A549 (cell line): ENCODE data around the gene SUDS3. TPM values are rescaled to one million over a fixed set of nuclear protein-coding genes. Genes with fewer than 3 reads are reported as not detected.

Experiments
- ATAC-seq, 2 experiments: fragments of 200-7000 bp in 1 of 2; fragments of >200 bp in 1 of 2; cut with Nextera tagmentation in 1 of 2; cut with Tn5 transposase in 1 of 2; 3 replicates each; pipeline versions ENCODE4 v1.8.0 to v1.9.1; 2018 to 2020; ENCODE audit warnings: mild to moderate bottlenecking in 1 of 2, moderate library complexity in 1 of 2
- CTCF ChIA-PET: fragments of 300-600 bp; sonication (Branson Sonifier 250); formaldehyde crosslinking; extraction: SDS; loops from one replicate; lab custom pipeline; 2021; ENCODE audit warnings: antibody characterized with exemption, inconsistent platforms; lab: Yijun Ruan, JAX
- POLR2A ChIA-PET: fragments of 350-600 bp; formaldehyde crosslinking; extraction: SDS; loops from one replicate; lab custom pipeline; 2021; ENCODE audit warnings: antibody characterized with exemption, inconsistent platforms; lab: Yijun Ruan, JAX
- DNase-seq, 2 experiments: peaks; one replicate each; pipeline versions ENCODE4 v3.0.0 to v3.0.0-alpha.2; 2011 to 2016; ENCODE audit warnings: low read depth in 1 of 2, low spot score in 1 of 2
- FAIRE-seq: peaks from 2 replicates; lab custom pipeline; 2011; peaks lifted over from hg19 to GRCh38; lab: Jason Lieb, UNC
- H3K27ac ChIP-seq, 2 experiments: fragments of >200 bp; sonication (Bioruptor Twin); formaldehyde crosslinking; 3 replicates each; pipeline ENCODE4 v1.5.1; 2016 to 2017
- H3K4me1 ChIP-seq: fragments of >200 bp; sonication (Bioruptor Twin); formaldehyde crosslinking; 3 replicates; pipeline ENCODE4 v1.6.1; 2016
- H3K4me2 ChIP-seq: fragments of >200 bp; sonication (Bioruptor Twin); formaldehyde crosslinking; 3 replicates; pipeline ENCODE4 v1.6.1; 2016
- H3K4me3 ChIP-seq: fragments of >200 bp; sonication (Bioruptor Twin); formaldehyde crosslinking; 3 replicates; pipeline ENCODE4 v1.5.1; 2016
- H3K9me3 ChIP-seq: fragments of >200 bp; sonication (Bioruptor Twin); formaldehyde crosslinking; 3 replicates; pipeline ENCODE4 v1.6.1; 2016
- BHLHE40 ChIP-seq: IDR thresholded peaks from 2 replicates; pipeline ENCODE4 v1.6.1; 2012; ENCODE audit warnings: low read depth, low read length, inconsistent platforms
- CBX2 ChIP-seq: fragments of 200-600 bp; sonication (generic); IDR thresholded peaks from 2 replicates; pipeline ENCODE4 v1.6.1; 2016; ENCODE audit warnings: low read depth, mild to moderate bottlenecking, borderline replicate concordance
- CBX8 ChIP-seq: fragments of 200-600 bp; sonication (generic); IDR thresholded peaks from 2 replicates; pipeline ENCODE4 v1.6.1; 2016
- CEBPB ChIP-seq, 2 experiments: fragments of >200 bp in 1 of 2; sonication (Bioruptor Twin) in 1 of 2; formaldehyde crosslinking in 1 of 2; IDR thresholded peaks; 2 replicates each; pipeline ENCODE4 v1.6.1; 2012 to 2016
- CHD2 ChIP-seq: fragments of 150-350 bp; IDR thresholded peaks from 2 replicates; pipeline ENCODE4 v1.6.1; 2014; ENCODE audit warnings: low read length; ENCODE audit not compliant: partially characterized antibody
- CHD4 ChIP-seq: fragments of 200-600 bp; sonication (generic); IDR thresholded peaks from 2 replicates; pipeline ENCODE4 v1.6.1; 2016; ENCODE audit warnings: antibody characterized with exemption, mild to moderate bottlenecking, borderline replicate concordance
- ESRRA ChIP-seq: fragments of 150-350 bp; IDR thresholded peaks from 2 replicates; pipeline ENCODE4 v1.6.1; 2014; ENCODE audit warnings: mild to moderate bottlenecking, low read length, borderline replicate concordance
- FOSB ChIP-seq: fragments of 250-450 bp; sonication (Bioruptor Pico); IDR thresholded peaks from 2 replicates; pipeline ENCODE4 v1.5.0; 2020; ENCODE audit warnings: mild to moderate bottlenecking, moderate library complexity
- FOSL2 ChIP-seq, 2 experiments: fragments of 450-650 bp in 1 of 2; fragments of >200 bp in 1 of 2; sonication (Bioruptor Twin) in 1 of 2; formaldehyde crosslinking; IDR thresholded peaks; 2 replicates each; pipeline versions ENCODE4 v1.5.0 to v1.6.1; 2016 to 2020; ENCODE audit warnings: mild to moderate bottlenecking in 1 of 2, moderate library complexity in 1 of 2
- FOXS1 ChIP-seq: fragments of 250-450 bp; sonication (Bioruptor Pico); IDR thresholded peaks from 2 replicates; pipeline ENCODE4 v1.5.0; 2020; ENCODE audit warnings: mild to moderate bottlenecking, moderate library complexity
- GATA3 ChIP-seq: IDR thresholded peaks from 2 replicates; pipeline ENCODE4 v1.6.1; 2012; ENCODE audit warnings: borderline replicate concordance
- HDAC2 ChIP-seq: fragments of 200-600 bp; sonication (generic); IDR thresholded peaks from 2 replicates; pipeline ENCODE4 v1.6.1; 2016
- HOXB13 ChIP-seq: fragments of 250-450 bp; sonication (Bioruptor Pico); IDR thresholded peaks from 2 replicates; pipeline ENCODE4 v1.5.0; 2020; ENCODE audit warnings: low read depth, mild to moderate bottlenecking, moderate library complexity
- JUN ChIP-seq, 2 experiments: fragments of >200 bp; sonication (Bioruptor Twin); formaldehyde crosslinking; IDR thresholded peaks; 2 replicates in 1 of 2; 3 replicates in 1 of 2; pipeline ENCODE4 v1.6.1; 2016 to 2017
- KDM1A ChIP-seq: fragments of 200-600 bp; sonication (generic); IDR thresholded peaks from 2 replicates; pipeline ENCODE4 v1.6.1; 2016; ENCODE audit warnings: low read depth, mild to moderate bottlenecking
- NPAS2 ChIP-seq: fragments of 250-450 bp; sonication (Bioruptor Pico); IDR thresholded peaks from 2 replicates; pipeline ENCODE4 v1.8.0; 2022; ENCODE audit warnings: mild to moderate bottlenecking, moderate library complexity, borderline replicate concordance
- PHF8 ChIP-seq: fragments of 200-600 bp; sonication (generic); IDR thresholded peaks from 2 replicates; pipeline ENCODE4 v1.6.1; 2016; ENCODE audit warnings: low read depth, mild to moderate bottlenecking, antibody characterized with exemption, moderate library complexity, borderline replicate concordance
- POLR2A ChIP-seq: IDR thresholded peaks from 2 replicates; pipeline ENCODE4 v1.6.1; 2012; ENCODE audit warnings: mild to moderate bottlenecking, low read length
- RCOR1 ChIP-seq: fragments of 150-350 bp; IDR thresholded peaks from 2 replicates; pipeline ENCODE4 v1.6.1; 2014; ENCODE audit warnings: antibody characterized with exemption, low read length, low read depth
- SMC3 ChIP-seq: fragments of >200 bp; sonication (Bioruptor Twin); formaldehyde crosslinking; IDR thresholded peaks from 3 replicates; pipeline ENCODE4 v1.6.1; 2018; ENCODE audit warnings: inconsistent platforms
- TFCP2L1 ChIP-seq: fragments of 250-450 bp; sonication (Bioruptor Pico); IDR thresholded peaks from 2 replicates; pipeline ENCODE4 v1.5.0; 2021; ENCODE audit warnings: mild to moderate bottlenecking
- TP53 ChIP-seq: fragments of 250-450 bp; sonication (Bioruptor Pico); IDR thresholded peaks from 2 replicates; pipeline ENCODE4 v1.5.0; 2021; ENCODE audit warnings: mild to moderate bottlenecking, moderate library complexity
- ZC3H11A ChIP-seq: fragments of 450-650 bp; IDR thresholded peaks from 2 replicates; pipeline ENCODE4 v1.6.1; 2014; ENCODE audit warnings: antibody characterized with exemption, mild to moderate bottlenecking
- ZSCAN20 ChIP-seq: fragments of 250-450 bp; sonication (Bioruptor Pico); IDR thresholded peaks from 2 replicates; pipeline ENCODE4 v1.8.0; 2022; ENCODE audit warnings: mild to moderate bottlenecking, moderate library complexity
- WGBS: methylation state at CpG from one replicate; pipeline ENCODE4 v1.1.6; 2017; ENCODE audit errors: missing lambda C conversion rate; 5-methylcytosine and 5-hydroxymethylcytosine counted together
- polyA plus RNA-seq, 4 experiments: library from polyadenylated mRNA; depleted of rRNA in 3 of 4; stranded (reverse); fragments of >200 nt; fragmentation: RNase III in 1 of 4; extraction: RNeasy Plus Mini Kit Qiagen cat#74134 plus additional on column Dnase treatment in 1 of 4; gene quantifications; 2 replicates in 3 of 4; 3 replicates in 1 of 4; pipeline ENCODE4 v1.2.3, GENCODE V29; 2011 to 2017
- TF ChIP-seq, protein P1 (sequence below): fragments of 450-650 bp; IDR thresholded peaks from 2 replicates; pipeline ENCODE4 v1.6.1; 2014; ENCODE audit warnings: antibody characterized with exemption
- TF ChIP-seq, protein P2 (sequence below): IDR thresholded peaks from 2 replicates; pipeline ENCODE4 v1.6.1; 2012; ENCODE audit warnings: low read depth, borderline replicate concordance
- TF ChIP-seq, protein P3 (sequence below): fragments of 250-450 bp; sonication (Bioruptor Pico); IDR thresholded peaks from 2 replicates; pipeline ENCODE4 v1.5.0; 2020; ENCODE audit warnings: low read depth, mild to moderate bottlenecking, moderate library complexity
- TF ChIP-seq, protein P4 (sequence below): fragments of 200-600 bp; sonication (generic); IDR thresholded peaks from 2 replicates; pipeline ENCODE4 v1.6.1; 2016; ENCODE audit warnings: antibody characterized with exemption, mild to moderate bottlenecking, moderate library complexity

SUDS3 gene
- polyA plus RNA-seq, 2 of the 4 experiments (the other 2 are of a cell fraction): 20.3 to 36.5 TPM

DNA sequence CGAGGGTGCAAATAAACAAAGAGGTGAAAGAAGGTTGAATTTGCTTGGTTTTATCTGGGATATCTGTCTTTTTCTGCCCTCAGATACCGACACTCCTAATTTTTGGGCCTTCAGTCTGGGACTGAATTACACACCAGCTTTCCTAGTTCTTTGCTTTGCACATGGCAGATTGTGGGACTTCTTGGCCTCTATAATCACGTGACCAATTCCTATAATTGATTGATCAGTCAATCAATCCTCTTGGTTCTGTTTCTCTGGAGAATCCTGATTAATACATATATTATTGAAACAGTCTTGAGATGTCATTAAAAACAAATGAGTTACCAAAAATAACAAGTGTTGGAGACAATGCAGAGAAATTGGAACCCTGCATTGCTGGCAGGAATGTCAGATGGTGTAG, 62.7 kb downstream of the SUDS3 start:
- no peak overlapping the region for H3K27ac ChIP-seq
- ChIA-PET POLR2A (no interaction called here), CTCF (interaction anchor here (1.6 to 1.7 kb wide), 2 partner anchors 9 to 11 kb away, joined by 3 to 5 read pairs; no protein-coding TSS in a partner anchor)
- 3% methylated on average over 3 of the region's 3 CpGs for WGBS
- no peak for DNase-seq
- no peak for ATAC-seq
- no peak for FAIRE-seq
- H3K4me3 ChIP-seq: no peak overlapping the region
- H3K4me1 ChIP-seq: no peaks in the 10 kb centered on the region
- H3K9me3 ChIP-seq: no peaks in the 10 kb centered on the region; the same call in 2 of the 3 replicates
- no peak overlapping the region for H3K4me2 ChIP-seq
- TF ChIP-seq, protein P1, sequence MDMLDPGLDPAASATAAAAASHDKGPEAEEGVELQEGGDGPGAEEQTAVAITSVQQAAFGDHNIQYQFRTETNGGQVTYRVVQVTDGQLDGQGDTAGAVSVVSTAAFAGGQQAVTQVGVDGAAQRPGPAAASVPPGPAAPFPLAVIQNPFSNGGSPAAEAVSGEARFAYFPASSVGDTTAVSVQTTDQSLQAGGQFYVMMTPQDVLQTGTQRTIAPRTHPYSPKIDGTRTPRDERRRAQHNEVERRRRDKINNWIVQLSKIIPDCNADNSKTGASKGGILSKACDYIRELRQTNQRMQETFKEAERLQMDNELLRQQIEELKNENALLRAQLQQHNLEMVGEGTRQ: 0 out of 2 replicates have a peak, but pooled peaks have one; percentile 24
- TF ChIP-seq FOSB (CRISPR knock-in tag): no peak

DNA sequence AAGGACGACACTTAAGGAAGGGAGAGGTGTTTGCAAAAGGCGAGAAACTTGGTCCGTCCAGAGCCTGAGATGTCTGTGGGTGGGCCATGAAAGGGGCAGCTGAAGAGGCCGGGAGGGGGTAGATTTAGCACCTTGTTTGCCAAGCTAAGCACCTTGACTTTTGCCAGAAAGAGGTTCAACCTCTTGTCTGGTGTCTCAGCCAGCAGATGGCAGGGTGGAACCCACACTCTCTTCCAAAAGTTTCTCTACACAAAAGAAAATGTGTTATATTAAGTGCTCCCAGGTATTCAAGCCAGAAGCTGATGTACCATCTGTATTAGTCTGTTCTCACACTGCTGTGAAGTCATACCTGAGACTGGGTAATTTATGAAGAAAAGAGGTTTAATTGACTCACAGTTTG, 69.9 kb downstream of the SUDS3 start:
- H3K9me3 ChIP-seq: no peaks in the 10 kb centered on the region
- no peak overlapping the region for H3K4me2 ChIP-seq
- CTCF ChIA-PET: interaction anchor here (0.6 to 0.9 kb wide), 2 partner anchors 34 to 469 kb away, joined by 3 read pairs; no protein-coding TSS in a partner anchor
- H3K4me1 ChIP-seq: no peaks in the 10 kb centered on the region
- TF ChIP-seq, protein P2, sequence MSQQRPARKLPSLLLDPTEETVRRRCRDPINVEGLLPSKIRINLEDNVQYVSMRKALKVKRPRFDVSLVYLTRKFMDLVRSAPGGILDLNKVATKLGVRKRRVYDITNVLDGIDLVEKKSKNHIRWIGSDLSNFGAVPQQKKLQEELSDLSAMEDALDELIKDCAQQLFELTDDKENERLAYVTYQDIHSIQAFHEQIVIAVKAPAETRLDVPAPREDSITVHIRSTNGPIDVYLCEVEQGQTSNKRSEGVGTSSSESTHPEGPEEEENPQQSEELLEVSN: no peak
- TF ChIP-seq HDAC2 (no peak), ZC3H11A (no peak), FOXS1 (no peak), TFCP2L1 (CRISPR knock-in tag) (no peak), POLR2A (no peak), RCOR1 (no peak), CHD4 (no peak), TP53 (no peak), FOSL2 (IDR thresholded peaks at IDR 0.05) (no peak), FOSL2 (CRISPR knock-in tag; IDR thresholded peaks at IDR 0.05) (no peak), ZSCAN20 (CRISPR knock-in tag) (no peak), CBX8 (no peak), CBX2 (no peak), BHLHE40 (no peak)
- TF ChIP-seq, protein P3, sequence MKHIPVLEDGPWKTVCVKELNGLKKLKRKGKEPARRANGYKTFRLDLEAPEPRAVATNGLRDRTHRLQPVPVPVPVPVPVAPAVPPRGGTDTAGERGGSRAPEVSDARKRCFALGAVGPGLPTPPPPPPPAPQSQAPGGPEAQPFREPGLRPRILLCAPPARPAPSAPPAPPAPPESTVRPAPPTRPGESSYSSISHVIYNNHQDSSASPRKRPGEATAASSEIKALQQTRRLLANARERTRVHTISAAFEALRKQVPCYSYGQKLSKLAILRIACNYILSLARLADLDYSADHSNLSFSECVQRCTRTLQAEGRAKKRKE: no peak
- TF ChIP-seq, protein P1: no peak
- no peak for DNase-seq
- no peak overlapping the region for H3K27ac ChIP-seq
- 0% methylated on average over 4 of the region's 4 CpGs for WGBS
- no peak for FAIRE-seq
- ATAC-seq: no peak; a peak in 1 of 6 replicates
- POLR2A ChIA-PET: no interaction called here
- H3K4me3 ChIP-seq: no peak overlapping the region

DNA sequence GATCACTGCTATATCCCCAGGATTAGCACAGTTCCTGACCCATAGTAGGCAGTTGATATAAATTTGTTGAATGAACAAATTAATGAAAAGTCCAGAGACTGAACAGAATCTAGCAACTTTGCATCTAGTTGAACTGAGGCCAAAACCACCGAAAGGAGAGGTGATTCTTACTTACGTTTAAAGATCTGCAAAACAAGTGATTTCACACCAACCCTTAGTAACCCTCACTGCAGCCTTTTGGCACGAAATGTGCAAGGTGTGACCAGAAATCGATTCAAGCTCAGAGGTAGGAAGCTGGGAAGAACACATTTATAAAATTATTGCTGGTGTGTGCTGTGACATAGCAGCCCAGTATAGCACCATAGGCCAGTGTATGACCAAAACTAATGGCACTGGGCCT, 70.8 kb downstream of the SUDS3 start:
- ChIA-PET POLR2A (no interaction called here), CTCF (interaction anchor here (0.6 kb wide), 1 partner anchor 468 kb away, joined by 3 read pairs; no protein-coding TSS in a partner anchor)
- H3K4me1 ChIP-seq: no peaks in the 10 kb centered on the region
- WGBS: 4% methylated on average over 4 of the region's 4 CpGs
- ATAC-seq (no peak), DNase-seq (no peak), FAIRE-seq (no peak)
- H3K4me3 ChIP-seq: no peak overlapping the region
- H3K4me2 ChIP-seq: no peak overlapping the region
- H3K9me3 ChIP-seq: no peaks in the 10 kb centered on the region
- no peak overlapping the region for H3K27ac ChIP-seq
- no peak for TF ChIP-seq PHF8
- TF ChIP-seq CEBPB (IDR thresholded peaks at IDR 0.05): no peak
- no peak for TF ChIP-seq JUN (IDR thresholded peaks at IDR 0.05)
- TF ChIP-seq HOXB13 (CRISPR knock-in tag): no peak
- TF ChIP-seq, protein P4, sequence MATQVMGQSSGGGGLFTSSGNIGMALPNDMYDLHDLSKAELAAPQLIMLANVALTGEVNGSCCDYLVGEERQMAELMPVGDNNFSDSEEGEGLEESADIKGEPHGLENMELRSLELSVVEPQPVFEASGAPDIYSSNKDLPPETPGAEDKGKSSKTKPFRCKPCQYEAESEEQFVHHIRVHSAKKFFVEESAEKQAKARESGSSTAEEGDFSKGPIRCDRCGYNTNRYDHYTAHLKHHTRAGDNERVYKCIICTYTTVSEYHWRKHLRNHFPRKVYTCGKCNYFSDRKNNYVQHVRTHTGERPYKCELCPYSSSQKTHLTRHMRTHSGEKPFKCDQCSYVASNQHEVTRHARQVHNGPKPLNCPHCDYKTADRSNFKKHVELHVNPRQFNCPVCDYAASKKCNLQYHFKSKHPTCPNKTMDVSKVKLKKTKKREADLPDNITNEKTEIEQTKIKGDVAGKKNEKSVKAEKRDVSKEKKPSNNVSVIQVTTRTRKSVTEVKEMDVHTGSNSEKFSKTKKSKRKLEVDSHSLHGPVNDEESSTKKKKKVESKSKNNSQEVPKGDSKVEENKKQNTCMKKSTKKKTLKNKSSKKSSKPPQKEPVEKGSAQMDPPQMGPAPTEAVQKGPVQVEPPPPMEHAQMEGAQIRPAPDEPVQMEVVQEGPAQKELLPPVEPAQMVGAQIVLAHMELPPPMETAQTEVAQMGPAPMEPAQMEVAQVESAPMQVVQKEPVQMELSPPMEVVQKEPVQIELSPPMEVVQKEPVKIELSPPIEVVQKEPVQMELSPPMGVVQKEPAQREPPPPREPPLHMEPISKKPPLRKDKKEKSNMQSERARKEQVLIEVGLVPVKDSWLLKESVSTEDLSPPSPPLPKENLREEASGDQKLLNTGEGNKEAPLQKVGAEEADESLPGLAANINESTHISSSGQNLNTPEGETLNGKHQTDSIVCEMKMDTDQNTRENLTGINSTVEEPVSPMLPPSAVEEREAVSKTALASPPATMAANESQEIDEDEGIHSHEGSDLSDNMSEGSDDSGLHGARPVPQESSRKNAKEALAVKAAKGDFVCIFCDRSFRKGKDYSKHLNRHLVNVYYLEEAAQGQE: no peak
- no peak for TF ChIP-seq CHD2
- TF ChIP-seq TFCP2L1 (CRISPR knock-in tag): no peak
- no peak for TF ChIP-seq GATA3
- TF ChIP-seq KDM1A: no peak
- TF ChIP-seq SMC3: no peak
- TF ChIP-seq CHD4: no peak
- TF ChIP-seq NPAS2 (CRISPR knock-in tag): no peak
- TF ChIP-seq, protein P1: no peak
- TF ChIP-seq RCOR1: no peak
- no peak for TF ChIP-seq ESRRA
